Thyroid gland (tissue), 4 donors: Measurements from ENCODE around the gene THAP11. TPM values are rescaled to one million over a fixed set of nuclear protein-coding genes. Genes with fewer than 3 reads are reported as not detected.
"Not testable (repeated sequence)": the region's sequence is repeated elsewhere in the genome, so short reads cannot be mapped to it uniquely, and the experiment has no call there.

ENCODE experiments used
- DNase-seq, 2 donors: peaks; one replicate each; pipeline ENCODE4 v3.0.0-alpha.2; 2019
- H3K27ac ChIP-seq, 3 donors: fragments of 200-600 bp; sonication (generic); 1 replicate in 2 of 3; 2 replicates in 1 of 3; pipeline ENCODE4 v1.5.1; 2016 to 2019; ENCODE audit warnings: mild to moderate bottlenecking in 1 of 3, moderate library complexity in 1 of 3
- H3K27me3 ChIP-seq: fragments of 200-600 bp; sonication (generic); one replicate; pipeline ENCODE4 v1.5.1; 2019
- H3K36me3 ChIP-seq, 2 donors: fragments of 200-600 bp; sonication (generic); one replicate each; pipeline ENCODE4 v1.5.1; 2016 to 2019
- H3K4me1 ChIP-seq, 2 donors: fragments of 200-600 bp; sonication (generic); one replicate each; pipeline ENCODE4 v1.5.1; 2017 to 2019
- H3K4me3 ChIP-seq, 3 donors: fragments of 200-600 bp; sonication (generic); replicated peaks in 1 of 3; 1 replicate in 2 of 3; 2 replicates in 1 of 3; pipeline ENCODE4 v1.5.1; 2016; ENCODE audit warnings: mild to moderate bottlenecking in 1 of 3
- H3K9me3 ChIP-seq: fragments of 200-600 bp; sonication (generic); one replicate; pipeline ENCODE4 v1.5.1; 2017
- CTCF ChIP-seq, 6 experiments: fragments of 200-600 bp in 3 of 6; fragments of 450-650 bp in 3 of 6; sonication (generic) in 3 of 6; IDR thresholded peaks; one replicate each; pipeline ENCODE4 v1.5.1; 2016 to 2019; ENCODE audit warnings: antibody characterized with exemption in 6 of 6, mild to moderate bottlenecking in 2 of 6, inconsistent platforms in 1 of 6, moderate library complexity in 1 of 6
- POLR2A ChIP-seq, 2 donors: fragments of 450-650 bp; IDR thresholded peaks; one replicate each; pipeline ENCODE4 v1.6.1; 2017; ENCODE audit warnings: antibody characterized with exemption in 2 of 2, mild to moderate bottlenecking in 2 of 2, moderate library complexity in 1 of 2
- WGBS, 2 donors: methylation state at CpG; one replicate each; pipeline ENCODE4 v1.1.5; 2017; 5-methylcytosine and 5-hydroxymethylcytosine counted together
- intact Hi-C: fragments of 100-400 bp; cut with DNase I; formaldehyde crosslinking; loops from one replicate; pipeline ENCODE4 v1.15.1; 2023
- total RNA-seq, 4 donors: library from RNA; depleted of rRNA; stranded (reverse); fragments of >200 nt; gene quantifications; one replicate each; pipeline ENCODE4 v1.2.3, GENCODE V29; 2016

THAP11 gene
- total RNA-seq, 4 donors from 2014 or later: 53.5 to 79.0 (median 67.8) TPM

- WGBS, 2 donors: 0 to 10% methylated on average over 1 to 3 of the region's 3 CpGs
- peaks cover 8 to 14% of the 10 kb centered on the region in 2 donors for H3K36me3 ChIP-seq
- no peaks in the 10 kb centered on the region for H3K27me3 ChIP-seq
- no peaks in the 10 kb centered on the region for H3K9me3 ChIP-seq
- H3K27ac ChIP-seq: peak overlapping the region in 2 of 3 donors; percentile 41 to 43
- TF ChIP-seq CTCF (IDR thresholded peaks at IDR 0.05): no peak
- no peak for TF ChIP-seq POLR2A (IDR thresholded peaks at IDR 0.05)
- peak overlapping the region; percentile 33 to 71 (median 68) for H3K4me3 ChIP-seq
- H3K4me1 ChIP-seq: peaks cover 8 to 13% of the 10 kb centered on the region in 2 donors
- intact Hi-C loops: no loop called here
- DNase-seq: no peak
Observed at GRCh38 chr16:67833030-67833414, 9.1 kb upstream of the THAP11 start.

- Histone ChIP-seq H3K27me3 (no peaks in the 10 kb centered on the region), H3K4me1 (peaks cover 8 to 13% of the 10 kb centered on the region in 2 donors), H3K9me3 (no peaks in the 10 kb centered on the region), H3K36me3 (peaks cover 8 to 14% of the 10 kb centered on the region in 2 donors), H3K27ac (peak overlapping the region in 2 of 3 donors; percentile 41 to 43), H3K4me3 (peak overlapping the region; percentile 33 to 71 (median 68))
- TF ChIP-seq CTCF (IDR thresholded peaks at IDR 0.05) (no peak), POLR2A (IDR thresholded peaks at IDR 0.05) (peak in 1 of 2 donors; percentile 84)
- 2% methylated on average over 18 to 27 of the region's 49 CpGs for WGBS, 2 donors
- DNase-seq: peak; percentile 91 to 92
- intact Hi-C loops: no loop called here
Observed at GRCh38 chr16:67833415-67834241, 8.5 kb upstream of the THAP11 start.

GRCh38 chr16:67834242-67834614, 7.9 kb upstream of the THAP11 start:
- TF ChIP-seq CTCF (IDR thresholded peaks at IDR 0.05) (no peak), POLR2A (IDR thresholded peaks at IDR 0.05) (no peak)
- Histone ChIP-seq H3K4me3 (no peak overlapping the region), H3K36me3 (peaks cover 7 to 12% of the 10 kb centered on the region in 2 donors), H3K4me1 (peaks cover 8 to 13% of the 10 kb centered on the region in 2 donors), H3K27ac (peak overlapping the region in 1 of 3 donors; percentile 43), H3K9me3 (no peaks in the 10 kb centered on the region), H3K27me3 (no peaks in the 10 kb centered on the region)
- WGBS, 2 donors: 74 to 81% methylated on average over 10 of the region's 10 CpGs
- no peak for DNase-seq
- intact Hi-C loops: no loop called here

GRCh38 chr16:67837190-67837589, 4.9 kb upstream of the THAP11 start:
- intact Hi-C loops, H3K27ac ChIP-seq, H3K27me3 ChIP-seq, H3K36me3 ChIP-seq, H3K9me3 ChIP-seq, DNase-seq, H3K4me3 ChIP-seq: not testable (repeated sequence)
- peaks cover 11 to 13% of the 10 kb centered on the region in 2 donors for H3K4me1 ChIP-seq
- 94% methylated on average over 10 of the region's 10 CpGs for WGBS, 2 donors

GRCh38 chr16:67837811-67838210, 4.3 kb upstream of the THAP11 start:
- WGBS, 2 donors: 88 to 91% methylated on average over 2 of the region's 2 CpGs
- no peaks in the 10 kb centered on the region for H3K9me3 ChIP-seq
- no peak overlapping the region for H3K4me3 ChIP-seq
- no peaks in the 10 kb centered on the region for H3K36me3 ChIP-seq
- no peaks in the 10 kb centered on the region for H3K27me3 ChIP-seq
- TF ChIP-seq CTCF (IDR thresholded peaks at IDR 0.05) (no peak), POLR2A (IDR thresholded peaks at IDR 0.05) (no peak)
- intact Hi-C loops: no loop called here
- no peak overlapping the region for H3K27ac ChIP-seq
- no peak for DNase-seq
- peaks cover 8 to 11% of the 10 kb centered on the region in 2 donors for H3K4me1 ChIP-seq
